GM23338 (cell line): Measurements from ENCODE around the gene CLPTM1L. TPM values are rescaled to one million over a fixed set of nuclear protein-coding genes. Genes with fewer than 3 reads are reported as not detected.
A peak's percentile ranks its signal among the peaks of the same experiment; 100 is the strongest.
"Not testable (repeated sequence)": the region's sequence is repeated elsewhere in the genome, so short reads cannot be mapped to it uniquely, and the experiment has no call there.

Source experiments
- ATAC-seq: fragments of 200-7000 bp; cut with Tn5 transposase; 3 replicates; pipeline ENCODE4 v1.9.1; 2020
- DNase-seq: peaks from one replicate; pipeline ENCODE4 v3.0.0-alpha.2; 2015; ENCODE audit warnings: low spot score
- H2AFZ ChIP-seq: fragments of 200-600 bp; sonication (generic); 2 replicates; pipeline ENCODE4 v1.8.0; 2016; ENCODE audit warnings: antibody characterized with exemption, mild to moderate bottlenecking, moderate library complexity
- H3F3A ChIP-seq: fragments of 200-600 bp; sonication (generic); replicated peaks from 2 replicates; pipeline ENCODE4 v1.8.0; 2017; ENCODE audit warnings: antibody characterized with exemption, mixed run types, low read depth
- H3K27ac ChIP-seq: fragments of 200-600 bp; sonication (generic); 2 replicates; pipeline ENCODE4 v1.6.1; 2016; ENCODE audit warnings: low read depth
- H3K27me3 ChIP-seq: fragments of 200-600 bp; sonication (generic); 2 replicates; pipeline ENCODE4 v1.8.0; 2016; ENCODE audit warnings: mild to moderate bottlenecking, mixed run types, moderate library complexity; ENCODE audit not compliant: insufficient read depth
- H3K36me3 ChIP-seq: fragments of 200-600 bp; sonication (generic); 2 replicates; pipeline ENCODE4 v1.8.0; 2016; ENCODE audit warnings: mild to moderate bottlenecking; ENCODE audit not compliant: insufficient read depth
- H3K4me1 ChIP-seq: fragments of 200-600 bp; sonication (generic); 2 replicates; pipeline ENCODE4 v1.8.0; 2016; ENCODE audit warnings: mild to moderate bottlenecking, moderate library complexity; ENCODE audit not compliant: insufficient read depth
- H3K4me2 ChIP-seq: fragments of 200-600 bp; sonication (generic); 2 replicates; pipeline ENCODE4 v1.7.1; 2017; ENCODE audit warnings: mixed run types
- H3K4me3 ChIP-seq: fragments of 200-600 bp; sonication (generic); 2 replicates; pipeline ENCODE4 v1.6.1; 2016; ENCODE audit warnings: mixed run types
- H3K79me2 ChIP-seq: fragments of 200-600 bp; sonication (generic); replicated peaks from 2 replicates; pipeline ENCODE4 v1.8.0; 2017; ENCODE audit warnings: mild to moderate bottlenecking; ENCODE audit not compliant: insufficient read depth
- H3K9me2 ChIP-seq: fragments of 200-600 bp; sonication (generic); 2 replicates; pipeline ENCODE4 v1.8.0; 2017; ENCODE audit not compliant: insufficient read depth
- H4K20me1 ChIP-seq: fragments of 200-600 bp; sonication (generic); replicated peaks from 2 replicates; pipeline ENCODE4 v1.8.0; 2017; ENCODE audit warnings: mild to moderate bottlenecking; ENCODE audit not compliant: insufficient read depth
- H3K27ac Mint-ChIP-seq: 2 replicates; pipeline ENCODE4 v1.8.0; 2020; ENCODE audit warnings: inconsistent platforms, mild to moderate bottlenecking, moderate library complexity, mixed read lengths
- H3K27me3 Mint-ChIP-seq: 3 replicates; pipeline ENCODE4 v1.8.0; 2022; ENCODE audit warnings: low read depth, mild to moderate bottlenecking, moderate library complexity, mixed read lengths, inconsistent platforms; ENCODE audit not compliant: insufficient read depth, poor library complexity
- H3K36me3 Mint-ChIP-seq: 3 replicates; pipeline ENCODE4 v1.8.0; 2021; ENCODE audit warnings: low read depth, mild to moderate bottlenecking, inconsistent platforms, moderate library complexity, mixed read lengths
- H3K4me1 Mint-ChIP-seq: 3 replicates; pipeline ENCODE4 v1.8.0; 2020; ENCODE audit warnings: mild to moderate bottlenecking, inconsistent platforms, mixed read lengths
- H3K4me3 Mint-ChIP-seq: 3 replicates; pipeline ENCODE4 v1.8.0; 2021; ENCODE audit warnings: moderate library complexity, mild to moderate bottlenecking, inconsistent platforms, mixed read lengths
- H3K9me3 Mint-ChIP-seq: 3 replicates; pipeline ENCODE4 v1.8.0; 2020; ENCODE audit warnings: moderate library complexity, mild to moderate bottlenecking, inconsistent platforms, mixed read lengths
- CREB1 ChIP-seq: fragments of 250-450 bp; sonication (Bioruptor Pico); IDR thresholded peaks from 2 replicates; pipeline ENCODE4 v1.5.0; 2020; ENCODE audit warnings: low read depth, mild to moderate bottlenecking, moderate library complexity
- EZH2 ChIP-seq: fragments of 200-600 bp; sonication (generic); IDR thresholded peaks from one replicate; pipeline ENCODE4 v1.8.0; 2017; ENCODE audit warnings: antibody characterized with exemption, mild to moderate bottlenecking, low read depth; ENCODE audit not compliant: unreplicated experiment
- EZH2phosphoT487 ChIP-seq: fragments of 200-600 bp; sonication (generic); IDR thresholded peaks from one replicate; pipeline ENCODE4 v1.8.1; 2018; ENCODE audit warnings: antibody characterized with exemption; ENCODE audit not compliant: unreplicated experiment
- POLR2AphosphoS5 ChIP-seq: IDR thresholded peaks from 2 replicates; pipeline ENCODE4 v1.6.1; 2016; ENCODE audit warnings: antibody characterized with exemption, low read depth
- ZNF114 ChIP-seq: fragments of 250-450 bp; sonication (Bioruptor Pico); IDR thresholded peaks from 2 replicates; pipeline ENCODE4 v1.5.0; 2020; ENCODE audit warnings: mild to moderate bottlenecking, moderate library complexity
- polyA plus RNA-seq: library from polyadenylated mRNA; unstranded; fragments of >200 nt; fragmentation: Nextera tagmentation; extraction: Ambion mirVana; gene quantifications from 2 replicates; pipeline ENCODE4 v1.2.1, GENCODE V29; 2016
- total RNA-seq: library from RNA; depleted of rRNA; stranded (reverse); fragments of >200 nt; shearing (Covaris generic); gene quantifications from 2 replicates; pipeline ENCODE4 v1.2.3, GENCODE V29; 2014
- TF ChIP-seq, protein P1 (sequence below), 2 experiments: fragments of 200-600 bp in 1 of 2; sonication (generic) in 1 of 2; conservative IDR thresholded peaks; 2 replicates each; pipeline versions ENCODE4 v1.5.1 to v1.6.1; 2016 to 2017; ENCODE audit warnings: antibody characterized with exemption in 2 of 2, low read depth in 2 of 2, mild to moderate bottlenecking in 2 of 2, moderate library complexity in 1 of 2
- TF ChIP-seq, protein P2 (sequence below): IDR thresholded peaks from one replicate; pipeline ENCODE4 v1.6.1; 2018; ENCODE audit warnings: antibody characterized with exemption; ENCODE audit not compliant: unreplicated experiment

The CLPTM1L gene
- total and polyA plus RNA-seq, 2 experiments from 2014 or later, result 39.9 to 110 TPM

DNA sequence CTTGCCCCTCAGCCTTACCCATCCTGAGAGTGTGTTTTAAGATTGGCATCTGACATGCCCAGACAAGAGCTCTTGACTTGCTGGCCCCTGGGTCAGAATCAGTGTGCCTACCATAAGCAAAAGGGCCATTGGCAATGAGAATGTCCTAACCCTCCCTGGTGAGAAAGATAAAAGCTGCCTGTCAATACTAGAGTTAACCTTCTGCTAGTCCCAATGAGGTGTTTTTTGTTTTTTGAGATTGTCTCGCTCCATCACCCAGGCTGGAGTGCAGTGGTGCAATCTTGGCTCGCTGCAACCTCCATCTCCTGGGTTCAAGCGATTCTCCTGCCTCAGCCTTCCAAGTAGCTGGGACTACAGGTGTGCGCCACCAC, 27.1 kb upstream of the CLPTM1L start:
- not testable (repeated sequence) for H3K4me3 Mint-ChIP-seq, H3F3A ChIP-seq, H3K27me3 ChIP-seq, DNase-seq, H3K4me1 ChIP-seq, H3K4me1 Mint-ChIP-seq, H3K4me2 ChIP-seq, ATAC-seq, H3K27me3 Mint-ChIP-seq, H3K36me3 ChIP-seq, H3K9me3 Mint-ChIP-seq, H3K79me2 ChIP-seq, H4K20me1 ChIP-seq, H3K4me3 ChIP-seq, H3K9me2 ChIP-seq, H3K36me3 Mint-ChIP-seq, H3K27ac ChIP-seq
- H3K27ac Mint-ChIP-seq, result peak overlapping the region; percentile 49; the same call in 1 of the 2 replicates
- 0 out of 2 replicates have a peak overlapping the region, but pooled peaks have one; percentile 10 for H2AFZ ChIP-seq

DNA sequence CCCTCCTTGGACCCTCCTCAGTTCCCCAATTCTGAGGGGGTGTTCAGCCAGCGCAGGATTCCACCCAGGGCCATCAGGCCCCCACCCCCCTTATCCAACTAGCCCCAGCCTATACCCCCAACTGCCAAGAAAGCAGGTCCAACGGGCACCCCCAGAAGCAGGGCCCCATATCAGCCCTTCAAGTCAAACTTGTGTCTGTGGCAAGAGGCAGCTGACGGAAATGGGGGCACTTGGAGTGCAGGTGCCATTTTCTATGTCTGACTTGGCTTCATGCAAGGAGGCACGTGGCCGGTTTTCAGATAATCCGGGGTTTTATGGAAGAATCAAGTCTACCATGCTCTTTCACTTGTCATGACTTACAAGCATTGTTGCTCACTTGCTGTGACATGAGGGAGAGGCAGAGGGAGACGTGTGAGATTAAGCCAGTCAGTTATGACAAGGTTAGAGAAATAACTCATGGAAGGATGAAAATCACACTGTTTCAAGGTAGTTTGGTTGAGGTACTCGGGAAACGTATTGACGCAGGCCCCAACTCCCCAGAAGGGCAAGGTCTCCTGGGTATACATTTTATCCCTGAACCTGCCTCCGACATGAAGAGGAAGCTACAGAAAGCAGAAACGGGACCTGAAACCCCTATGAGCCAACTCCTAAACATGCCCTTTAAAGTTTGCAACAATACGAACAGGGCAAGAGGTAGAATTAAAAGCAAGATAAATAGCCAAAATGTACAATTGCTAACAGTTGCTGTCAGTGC, 26.5 kb upstream of the CLPTM1L start:
- Histone ChIP-seq H3K27me3 (no peaks in the 10 kb centered on the region), H2AFZ (0 out of 2 replicates have a peak overlapping the region, but pooled peaks have one; percentile 10), H3K27ac (no peak overlapping the region), H3F3A (no peaks in the 10 kb centered on the region), H3K4me1 (no peaks in the 10 kb centered on the region), H3K36me3 (no peaks in the 10 kb centered on the region), H4K20me1 (no peaks in the 10 kb centered on the region), H3K79me2 (no peaks in the 10 kb centered on the region), H3K4me2 (no peak overlapping the region), H3K9me2 (no peaks in the 10 kb centered on the region), H3K4me3 (no peak overlapping the region)
- TF ChIP-seq ZNF114 (no peak), CREB1 (CRISPR knock-in tag) (no peak), EZH2 (no peak)
- TF ChIP-seq, protein P1, sequence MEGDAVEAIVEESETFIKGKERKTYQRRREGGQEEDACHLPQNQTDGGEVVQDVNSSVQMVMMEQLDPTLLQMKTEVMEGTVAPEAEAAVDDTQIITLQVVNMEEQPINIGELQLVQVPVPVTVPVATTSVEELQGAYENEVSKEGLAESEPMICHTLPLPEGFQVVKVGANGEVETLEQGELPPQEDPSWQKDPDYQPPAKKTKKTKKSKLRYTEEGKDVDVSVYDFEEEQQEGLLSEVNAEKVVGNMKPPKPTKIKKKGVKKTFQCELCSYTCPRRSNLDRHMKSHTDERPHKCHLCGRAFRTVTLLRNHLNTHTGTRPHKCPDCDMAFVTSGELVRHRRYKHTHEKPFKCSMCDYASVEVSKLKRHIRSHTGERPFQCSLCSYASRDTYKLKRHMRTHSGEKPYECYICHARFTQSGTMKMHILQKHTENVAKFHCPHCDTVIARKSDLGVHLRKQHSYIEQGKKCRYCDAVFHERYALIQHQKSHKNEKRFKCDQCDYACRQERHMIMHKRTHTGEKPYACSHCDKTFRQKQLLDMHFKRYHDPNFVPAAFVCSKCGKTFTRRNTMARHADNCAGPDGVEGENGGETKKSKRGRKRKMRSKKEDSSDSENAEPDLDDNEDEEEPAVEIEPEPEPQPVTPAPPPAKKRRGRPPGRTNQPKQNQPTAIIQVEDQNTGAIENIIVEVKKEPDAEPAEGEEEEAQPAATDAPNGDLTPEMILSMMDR (conservative IDR thresholded peaks at IDR 0.05; ENCODE audit: low read depth in 2 of 2), result no peak
- Mint-ChIP-seq H3K27me3 (peaks cover 2% of the 10 kb centered on the region), H3K36me3 (no peaks in the 10 kb centered on the region), H3K4me3 (no peak overlapping the region), H3K27ac (no peak overlapping the region; the same call in none of the 2 replicates), H3K9me3 (no peaks in the 10 kb centered on the region), H3K4me1 (peaks cover 11% of the 10 kb centered on the region; the same call in 2 of the 3 replicates)
- ATAC-seq, result no peak
- DNase-seq, result no peak

DNA sequence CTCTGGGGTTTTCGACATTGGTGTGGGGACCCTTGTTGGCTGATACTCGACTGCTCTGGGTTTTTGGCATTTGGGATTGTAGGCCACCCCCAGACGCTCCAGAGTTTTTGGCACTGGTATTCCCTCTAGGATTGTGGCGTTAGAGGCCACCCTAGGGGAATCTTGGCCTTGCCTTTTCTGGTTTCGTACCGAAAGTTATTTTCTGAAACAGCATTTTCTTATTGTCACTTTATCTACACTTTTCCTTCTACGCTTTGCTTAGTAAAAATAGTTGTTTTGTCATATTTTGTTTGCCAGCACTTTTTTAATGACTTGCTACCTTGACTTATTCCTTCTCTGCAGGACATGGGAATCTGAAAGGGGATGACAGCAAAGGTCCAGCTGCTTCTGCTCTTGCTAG, 25.1 kb upstream of the CLPTM1L start:
- peaks cover 14% of the 10 kb centered on the region; the same call in 2 of the 3 replicates for H3K4me1 Mint-ChIP-seq
- Histone ChIP-seq H3K79me2 (no peaks in the 10 kb centered on the region), H3K4me2 (no peak overlapping the region), H3K27ac (no peak overlapping the region), H3K27me3 (no peaks in the 10 kb centered on the region), H3K4me3 (no peak overlapping the region), H2AFZ (no peak overlapping the region), H3K9me2 (no peaks in the 10 kb centered on the region), H4K20me1 (no peaks in the 10 kb centered on the region), H3K36me3 (no peaks in the 10 kb centered on the region), H3K4me1 (no peaks in the 10 kb centered on the region), H3F3A (no peaks in the 10 kb centered on the region)
- no peak for DNase-seq
- no peak overlapping the region for H3K4me3 Mint-ChIP-seq
- TF ChIP-seq, protein P2, sequence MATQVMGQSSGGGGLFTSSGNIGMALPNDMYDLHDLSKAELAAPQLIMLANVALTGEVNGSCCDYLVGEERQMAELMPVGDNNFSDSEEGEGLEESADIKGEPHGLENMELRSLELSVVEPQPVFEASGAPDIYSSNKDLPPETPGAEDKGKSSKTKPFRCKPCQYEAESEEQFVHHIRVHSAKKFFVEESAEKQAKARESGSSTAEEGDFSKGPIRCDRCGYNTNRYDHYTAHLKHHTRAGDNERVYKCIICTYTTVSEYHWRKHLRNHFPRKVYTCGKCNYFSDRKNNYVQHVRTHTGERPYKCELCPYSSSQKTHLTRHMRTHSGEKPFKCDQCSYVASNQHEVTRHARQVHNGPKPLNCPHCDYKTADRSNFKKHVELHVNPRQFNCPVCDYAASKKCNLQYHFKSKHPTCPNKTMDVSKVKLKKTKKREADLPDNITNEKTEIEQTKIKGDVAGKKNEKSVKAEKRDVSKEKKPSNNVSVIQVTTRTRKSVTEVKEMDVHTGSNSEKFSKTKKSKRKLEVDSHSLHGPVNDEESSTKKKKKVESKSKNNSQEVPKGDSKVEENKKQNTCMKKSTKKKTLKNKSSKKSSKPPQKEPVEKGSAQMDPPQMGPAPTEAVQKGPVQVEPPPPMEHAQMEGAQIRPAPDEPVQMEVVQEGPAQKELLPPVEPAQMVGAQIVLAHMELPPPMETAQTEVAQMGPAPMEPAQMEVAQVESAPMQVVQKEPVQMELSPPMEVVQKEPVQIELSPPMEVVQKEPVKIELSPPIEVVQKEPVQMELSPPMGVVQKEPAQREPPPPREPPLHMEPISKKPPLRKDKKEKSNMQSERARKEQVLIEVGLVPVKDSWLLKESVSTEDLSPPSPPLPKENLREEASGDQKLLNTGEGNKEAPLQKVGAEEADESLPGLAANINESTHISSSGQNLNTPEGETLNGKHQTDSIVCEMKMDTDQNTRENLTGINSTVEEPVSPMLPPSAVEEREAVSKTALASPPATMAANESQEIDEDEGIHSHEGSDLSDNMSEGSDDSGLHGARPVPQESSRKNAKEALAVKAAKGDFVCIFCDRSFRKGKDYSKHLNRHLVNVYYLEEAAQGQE, result no peak
- TF ChIP-seq POLR2AphosphoS5, result no peak
- no peak for TF ChIP-seq EZH2phosphoT487
- H3K27me3 Mint-ChIP-seq, result peaks cover 5% of the 10 kb centered on the region
- H3K9me3 Mint-ChIP-seq, result no peaks in the 10 kb centered on the region
- ATAC-seq, result no peak
- no peak overlapping the region for H3K27ac Mint-ChIP-seq
- H3K36me3 Mint-ChIP-seq, result no peaks in the 10 kb centered on the region
